ELF-1 (cell line): ENCODE data around the gene POU6F2.
A peak's percentile ranks its signal among the peaks of the same experiment; 100 is the strongest.

Experiments used
- DNase-seq: peaks from one replicate; pipeline ENCODE4 v3.0.0-alpha.2; 2016; ENCODE audit warnings: low read depth, low spot score

The POU6F2 gene

GRCh38 chr7:39069031-39069430 is 91.3 kb downstream of the POU6F2 start:
- peak; percentile 14 for DNase-seq

- DNase-seq = no peak
These were observed 92.5 kb downstream of the POU6F2 start for GRCh38 chr7:39069896-39070881.

GRCh38 chr7:39071116-39071515 is 93.4 kb downstream of the POU6F2 start:
- DNase-seq = no peak

- peak; percentile 75 for DNase-seq
These were observed 95.7 kb downstream of the POU6F2 start for GRCh38 chr7:39073432-39073831.

GRCh38 chr7:39075210-39075609 is 97.5 kb downstream of the POU6F2 start:
- no peak for DNase-seq

- no peak for DNase-seq
These were observed 106.1 kb downstream of the POU6F2 start for GRCh38 chr7:39083781-39084180.

- no peak for DNase-seq
These were observed 106.6 kb downstream of the POU6F2 start for GRCh38 chr7:39084349-39084748.

GRCh38 chr7:39085189-39085588 is 107.5 kb downstream of the POU6F2 start:
- no peak for DNase-seq

GRCh38 chr7:39085590-39086049 is 107.9 kb downstream of the POU6F2 start:
- DNase-seq = peak; percentile 54

- no peak for DNase-seq
These were observed 109.1 kb downstream of the POU6F2 start for GRCh38 chr7:39086638-39087360.

GRCh38 chr7:39088730-39089593 is 111.3 kb downstream of the POU6F2 start:
- DNase-seq = no peak

GRCh38 chr7:39091145-39091544 is 113.4 kb downstream of the POU6F2 start:
- no peak for DNase-seq

- no peak for DNase-seq
These were observed 114.1 kb downstream of the POU6F2 start for GRCh38 chr7:39091774-39092173.

- no peak for DNase-seq
These were observed 117.0 kb downstream of the POU6F2 start for GRCh38 chr7:39094731-39095130.

GRCh38 chr7:39095875-39096619 is 118.3 kb downstream of the POU6F2 start:
- no peak for DNase-seq

- DNase-seq = no peak
These were observed 120.8 kb downstream of the POU6F2 start for GRCh38 chr7:39098506-39098905.

- peak; percentile 39 for DNase-seq
These were observed 121.4 kb downstream of the POU6F2 start for GRCh38 chr7:39099146-39099545.

- DNase-seq = no peak
These were observed 122.6 kb downstream of the POU6F2 start for GRCh38 chr7:39100270-39100669.

- DNase-seq = no peak
These were observed 124.5 kb downstream of the POU6F2 start for GRCh38 chr7:39102234-39102633.

GRCh38 chr7:39105720-39106119 is 128.0 kb downstream of the POU6F2 start:
- DNase-seq = no peak

GRCh38 chr7:39125846-39126245 is 148.1 kb downstream of the POU6F2 start:
- DNase-seq = no peak
